OCI-LY3 (cell line): Measurements from ENCODE around the gene WDR27.

ENCODE experiments used
- EZH2phosphoT487 ChIP-seq: fragments of 200-600 bp; shearing (Covaris generic); IDR thresholded peaks from 2 replicates; pipeline ENCODE4 v1.6.1; 2018; ENCODE audit warnings: antibody characterized with exemption, mixed run types, low read depth
- TF ChIP-seq, protein P1 (sequence below): fragments of 200-600, 300-600 bp; sonication (generic); IDR thresholded peaks from 2 replicates; pipeline ENCODE4 v1.5.1; 2014; ENCODE audit warnings: antibody characterized with exemption, low read length, low read depth

DNA sequence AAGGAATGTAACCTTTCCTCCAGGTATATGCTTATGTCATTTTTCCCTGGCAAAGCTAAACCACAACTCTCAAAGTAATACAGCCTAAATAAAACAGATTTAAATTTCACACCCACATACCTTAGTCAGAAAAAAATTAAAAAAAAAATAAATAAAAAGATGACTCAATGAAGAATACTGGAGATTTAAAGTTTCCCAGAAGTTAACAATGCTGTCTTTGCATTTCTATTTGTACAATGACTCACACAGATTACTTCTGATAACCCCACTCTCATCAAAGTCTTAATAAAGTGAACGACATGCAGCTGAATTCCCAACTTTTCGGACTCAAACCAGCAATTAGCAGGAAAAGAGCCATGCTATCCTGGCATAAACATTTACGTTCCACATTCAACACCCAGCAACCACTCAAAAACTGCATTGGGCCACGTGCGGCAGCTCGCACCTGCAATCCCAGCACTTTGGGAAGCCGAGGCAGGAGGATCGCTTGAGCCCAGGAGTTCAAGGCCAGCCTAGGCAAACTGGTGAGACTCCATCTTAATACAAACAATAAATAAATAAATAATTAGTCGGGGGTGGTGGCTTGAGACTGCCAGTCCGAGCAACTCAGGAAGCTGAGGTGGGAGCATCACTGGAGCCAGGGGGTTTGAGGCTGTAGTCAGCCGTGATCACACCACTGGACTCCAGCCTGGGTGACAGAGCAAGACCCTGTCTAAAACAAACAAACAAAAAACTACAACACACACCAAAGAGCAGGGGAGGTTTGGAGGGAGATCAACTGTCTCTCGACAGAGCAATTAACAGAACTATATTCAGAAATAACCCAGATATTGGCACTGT, 130.5 kb downstream of the WDR27 start:
- TF ChIP-seq, protein P1, sequence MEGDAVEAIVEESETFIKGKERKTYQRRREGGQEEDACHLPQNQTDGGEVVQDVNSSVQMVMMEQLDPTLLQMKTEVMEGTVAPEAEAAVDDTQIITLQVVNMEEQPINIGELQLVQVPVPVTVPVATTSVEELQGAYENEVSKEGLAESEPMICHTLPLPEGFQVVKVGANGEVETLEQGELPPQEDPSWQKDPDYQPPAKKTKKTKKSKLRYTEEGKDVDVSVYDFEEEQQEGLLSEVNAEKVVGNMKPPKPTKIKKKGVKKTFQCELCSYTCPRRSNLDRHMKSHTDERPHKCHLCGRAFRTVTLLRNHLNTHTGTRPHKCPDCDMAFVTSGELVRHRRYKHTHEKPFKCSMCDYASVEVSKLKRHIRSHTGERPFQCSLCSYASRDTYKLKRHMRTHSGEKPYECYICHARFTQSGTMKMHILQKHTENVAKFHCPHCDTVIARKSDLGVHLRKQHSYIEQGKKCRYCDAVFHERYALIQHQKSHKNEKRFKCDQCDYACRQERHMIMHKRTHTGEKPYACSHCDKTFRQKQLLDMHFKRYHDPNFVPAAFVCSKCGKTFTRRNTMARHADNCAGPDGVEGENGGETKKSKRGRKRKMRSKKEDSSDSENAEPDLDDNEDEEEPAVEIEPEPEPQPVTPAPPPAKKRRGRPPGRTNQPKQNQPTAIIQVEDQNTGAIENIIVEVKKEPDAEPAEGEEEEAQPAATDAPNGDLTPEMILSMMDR: no peak
- TF ChIP-seq EZH2phosphoT487: no peak
